IMR-90 (cell line): ENCODE data around the gene OVOL1.

Experiments used
- BHLHE40 ChIP-seq: fragments of 150-350 bp; IDR thresholded peaks from 2 replicates; pipeline ENCODE4 v1.6.1; 2016; ENCODE audit warnings: mild to moderate bottlenecking, low read depth, low read length
- CEBPB ChIP-seq: IDR thresholded peaks from 2 replicates; pipeline ENCODE4 v1.6.1; 2012; ENCODE audit warnings: low read depth, low read length, improper control_type of control experiment
- MAZ ChIP-seq: IDR thresholded peaks from 2 replicates; pipeline ENCODE4 v1.6.1; 2012; ENCODE audit warnings: low read depth, mild to moderate bottlenecking, low read length, improper control_type of control experiment, moderate library complexity, borderline replicate concordance
- MXI1 ChIP-seq: IDR thresholded peaks from 2 replicates; pipeline ENCODE4 v1.6.1; 2012; ENCODE audit warnings: low read depth, mild to moderate bottlenecking, low read length, moderate library complexity, borderline replicate concordance
- NFE2L2 ChIP-seq: fragments of 150-350 bp; IDR thresholded peaks from 2 replicates; pipeline ENCODE4 v1.6.1; 2016; ENCODE audit warnings: low read depth, mild to moderate bottlenecking, low read length
- POLR2A ChIP-seq: IDR thresholded peaks from 2 replicates; pipeline ENCODE4 v1.6.1; 2012; ENCODE audit warnings: mild to moderate bottlenecking, low read depth, low read length
- RAD21 ChIP-seq: IDR thresholded peaks from 2 replicates; pipeline ENCODE4 v1.6.1; 2012; ENCODE audit warnings: low read length, improper control_type of control experiment
- RCOR1 ChIP-seq: IDR thresholded peaks from 2 replicates; pipeline ENCODE4 v1.6.1; 2012; ENCODE audit warnings: mild to moderate bottlenecking, low read length, improper control_type of control experiment; ENCODE audit not compliant: insufficient replicate concordance
- RFX5 ChIP-seq: IDR thresholded peaks from 2 replicates; pipeline ENCODE4 v1.8.0; 2012; ENCODE audit warnings: low read depth, mild to moderate bottlenecking, low read length, moderate library complexity
- SMC3 ChIP-seq: fragments of 150-350 bp; IDR thresholded peaks from 2 replicates; pipeline ENCODE4 v1.6.1; 2016; ENCODE audit warnings: low read depth, mild to moderate bottlenecking, antibody characterized with exemption, low read length, moderate library complexity
- USF2 ChIP-seq: fragments of 150-350 bp; IDR thresholded peaks from 2 replicates; pipeline ENCODE4 v1.6.1; 2017; ENCODE audit warnings: mild to moderate bottlenecking, antibody characterized with exemption, low read length, low read depth
- TF ChIP-seq, protein P1 (sequence below): conservative IDR thresholded peaks from 2 replicates; pipeline ENCODE4 v1.5.1; 2012; ENCODE audit warnings: mild to moderate bottlenecking, low read depth, low read length, improper control_type of control experiment
- TF ChIP-seq, protein P2 (sequence below): fragments of 150-350 bp; IDR thresholded peaks from 2 replicates; pipeline ENCODE4 v1.6.1; 2016; ENCODE audit warnings: low read depth, mild to moderate bottlenecking, low read length, moderate library complexity, borderline replicate concordance

DNA sequence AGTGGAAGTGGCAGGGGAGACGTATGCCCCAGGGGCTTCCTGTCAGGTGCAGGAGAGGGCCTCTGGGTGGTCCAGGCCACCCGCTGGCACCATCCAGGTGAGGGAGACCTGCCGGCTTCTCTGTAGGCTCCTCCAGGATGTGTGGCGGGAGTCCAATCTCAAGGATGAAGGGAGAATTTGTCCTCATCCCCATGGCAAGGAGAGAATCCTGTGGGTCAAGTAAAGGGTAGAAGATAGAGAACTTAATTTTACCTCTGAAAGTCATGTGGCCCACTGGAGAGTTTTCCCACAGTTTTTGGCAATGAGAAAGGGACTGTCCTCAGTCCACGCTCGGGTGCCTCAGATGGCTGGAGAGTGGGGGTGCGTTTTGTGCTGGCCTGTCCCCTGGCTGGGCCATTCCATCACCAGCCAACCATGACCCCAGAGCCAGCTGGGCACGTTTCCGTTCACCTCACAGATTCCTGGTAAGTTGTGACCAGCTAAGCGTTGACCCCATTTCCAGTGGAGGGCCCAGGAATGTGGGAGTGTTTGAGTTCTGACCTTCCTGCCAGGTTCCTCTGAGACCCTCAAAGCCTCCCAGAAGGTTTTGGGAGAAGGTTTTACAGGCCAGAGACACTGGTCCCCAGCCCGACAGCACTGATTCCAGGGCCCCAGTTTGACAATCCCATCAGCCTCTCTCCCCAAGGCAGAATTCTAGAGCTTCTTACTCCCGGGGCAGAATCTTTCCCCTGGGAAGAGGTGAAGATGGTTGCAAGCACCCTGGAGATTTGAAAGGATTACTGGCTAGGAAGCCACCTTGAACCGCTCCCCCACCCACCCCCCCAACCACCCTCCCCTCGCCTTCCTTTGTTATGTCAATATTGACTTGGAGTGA lies 2.6 kb downstream of the OVOL1 start:
- no peak for TF ChIP-seq POLR2A
- TF ChIP-seq RAD21, result no peak
- TF ChIP-seq, protein P1, sequence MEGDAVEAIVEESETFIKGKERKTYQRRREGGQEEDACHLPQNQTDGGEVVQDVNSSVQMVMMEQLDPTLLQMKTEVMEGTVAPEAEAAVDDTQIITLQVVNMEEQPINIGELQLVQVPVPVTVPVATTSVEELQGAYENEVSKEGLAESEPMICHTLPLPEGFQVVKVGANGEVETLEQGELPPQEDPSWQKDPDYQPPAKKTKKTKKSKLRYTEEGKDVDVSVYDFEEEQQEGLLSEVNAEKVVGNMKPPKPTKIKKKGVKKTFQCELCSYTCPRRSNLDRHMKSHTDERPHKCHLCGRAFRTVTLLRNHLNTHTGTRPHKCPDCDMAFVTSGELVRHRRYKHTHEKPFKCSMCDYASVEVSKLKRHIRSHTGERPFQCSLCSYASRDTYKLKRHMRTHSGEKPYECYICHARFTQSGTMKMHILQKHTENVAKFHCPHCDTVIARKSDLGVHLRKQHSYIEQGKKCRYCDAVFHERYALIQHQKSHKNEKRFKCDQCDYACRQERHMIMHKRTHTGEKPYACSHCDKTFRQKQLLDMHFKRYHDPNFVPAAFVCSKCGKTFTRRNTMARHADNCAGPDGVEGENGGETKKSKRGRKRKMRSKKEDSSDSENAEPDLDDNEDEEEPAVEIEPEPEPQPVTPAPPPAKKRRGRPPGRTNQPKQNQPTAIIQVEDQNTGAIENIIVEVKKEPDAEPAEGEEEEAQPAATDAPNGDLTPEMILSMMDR, result no peak
- no peak for TF ChIP-seq SMC3
- TF ChIP-seq USF2, result no peak
- TF ChIP-seq, protein P2, sequence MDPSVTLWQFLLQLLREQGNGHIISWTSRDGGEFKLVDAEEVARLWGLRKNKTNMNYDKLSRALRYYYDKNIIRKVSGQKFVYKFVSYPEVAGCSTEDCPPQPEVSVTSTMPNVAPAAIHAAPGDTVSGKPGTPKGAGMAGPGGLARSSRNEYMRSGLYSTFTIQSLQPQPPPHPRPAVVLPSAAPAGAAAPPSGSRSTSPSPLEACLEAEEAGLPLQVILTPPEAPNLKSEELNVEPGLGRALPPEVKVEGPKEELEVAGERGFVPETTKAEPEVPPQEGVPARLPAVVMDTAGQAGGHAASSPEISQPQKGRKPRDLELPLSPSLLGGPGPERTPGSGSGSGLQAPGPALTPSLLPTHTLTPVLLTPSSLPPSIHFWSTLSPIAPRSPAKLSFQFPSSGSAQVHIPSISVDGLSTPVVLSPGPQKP, result no peak
- no peak for TF ChIP-seq CEBPB
- TF ChIP-seq MXI1, result no peak
- TF ChIP-seq MAZ, result no peak
- no peak for TF ChIP-seq BHLHE40
- no peak for TF ChIP-seq RCOR1
- TF ChIP-seq RFX5, result no peak
- no peak for TF ChIP-seq NFE2L2
